A673 (cell line): ENCODE data around the gene TUBG2. TPM values are rescaled to one million over a fixed set of nuclear protein-coding genes. Genes with fewer than 3 reads are reported as not detected.
A peak's percentile ranks its signal among the peaks of the same experiment; 100 is the strongest.
"Not testable (repeated sequence)": the region's sequence is repeated elsewhere in the genome, so short reads cannot be mapped to it uniquely, and the experiment has no call there.

ENCODE experiments used
- BruUV-seq: library from RNA; stranded (reverse); fragments of 400-500 nt; replicated peaks from 2 replicates; lab custom pipeline; 2021; lab: Mats Ljungman, UMichigan
- CTCF ChIA-PET: fragments of 300-600 bp; sonication (Branson Sonifier 250); formaldehyde crosslinking; loops from one replicate; lab custom pipeline; 2022; ENCODE audit warnings: antibody characterized with exemption; lab: Charles Lee
- POLR2A ChIA-PET: fragments of 300-600 bp; sonication (Branson Sonifier 250); formaldehyde crosslinking; loops from one replicate; lab custom pipeline; 2022; ENCODE audit warnings: antibody characterized with exemption; ENCODE audit not compliant: low non-redundant PET; lab: Charles Lee
- DNase-seq: peaks from one replicate; pipeline ENCODE4 v3.0.0-alpha.2; 2015; ENCODE audit warnings: low spot score
- H3K27ac ChIP-seq: fragments of 200-600 bp; sonication (generic); 2 replicates; pipeline ENCODE4 v1.5.1; 2016; ENCODE audit warnings: mixed run types, low read depth, mild to moderate bottlenecking, mixed read lengths, antibody characterized with exemption, low read length; ENCODE audit not compliant: poor library complexity, severe bottlenecking
- H3K27me3 ChIP-seq: fragments of 200-600 bp; sonication (generic); replicated peaks from 2 replicates; pipeline ENCODE4 v1.6.1; 2017; ENCODE audit warnings: mixed run types, low read depth, mild to moderate bottlenecking, mixed read lengths, antibody characterized with exemption, low read length; ENCODE audit not compliant: insufficient read depth, poor library complexity
- H3K36me3 ChIP-seq: fragments of 200-600 bp; sonication (generic); 2 replicates; pipeline ENCODE4 v1.6.1; 2016; ENCODE audit warnings: mixed run types, mild to moderate bottlenecking, mixed read lengths, antibody characterized with exemption, low read length; ENCODE audit not compliant: insufficient read depth, poor library complexity, severe bottlenecking
- H3K4me1 ChIP-seq: fragments of 200-600 bp; sonication (generic); 2 replicates; pipeline ENCODE4 v1.6.1; 2017; ENCODE audit warnings: mixed run types, mild to moderate bottlenecking, mixed read lengths, antibody characterized with exemption, low read length; ENCODE audit not compliant: insufficient read depth, poor library complexity, severe bottlenecking
- H3K4me3 ChIP-seq: fragments of 200-600 bp; sonication (generic); 2 replicates; pipeline ENCODE4 v1.5.1; 2016; ENCODE audit warnings: low read depth, mixed run types, mild to moderate bottlenecking, mixed read lengths, low read length; ENCODE audit not compliant: poor library complexity, severe bottlenecking
- H3K9me3 ChIP-seq: fragments of 200-600 bp; sonication (generic); 2 replicates; pipeline ENCODE4 v1.6.1; 2016; ENCODE audit warnings: mixed run types, low read depth, mild to moderate bottlenecking, mixed read lengths, antibody characterized with exemption, low read length; ENCODE audit not compliant: poor library complexity, severe bottlenecking
- EZH2 ChIP-seq: fragments of 200-600 bp; sonication (generic); IDR thresholded peaks from 2 replicates; pipeline ENCODE4 v1.6.1; 2017; ENCODE audit warnings: borderline replicate concordance, low read depth, mild to moderate bottlenecking, mixed read lengths, antibody characterized with exemption, low read length; ENCODE audit not compliant: poor library complexity, severe bottlenecking
- intact Hi-C: fragments of 100-400 bp; cut with micrococcal nuclease; formaldehyde crosslinking; loops from one replicate; pipeline ENCODE4 v1.10.0; 2022; ENCODE audit not compliant: unreplicated experiment
- total RNA-seq: library from RNA; stranded (reverse); gene quantifications from 2 replicates; pipeline ENCODE4 v1.2.3, GENCODE V29; 2021
- TF ChIP-seq, protein P1 (sequence below): fragments of 300-800, 200-600 bp; sonication (generic); conservative IDR thresholded peaks from 2 replicates; pipeline ENCODE4 v1.5.1; 2017; ENCODE audit warnings: low read depth, mild to moderate bottlenecking, antibody characterized with exemption, low read length, moderate library complexity, mixed read lengths

TUBG2 gene
- total RNA-seq, 1 experiment from 2014 or later, result 14.6 TPM

DNA sequence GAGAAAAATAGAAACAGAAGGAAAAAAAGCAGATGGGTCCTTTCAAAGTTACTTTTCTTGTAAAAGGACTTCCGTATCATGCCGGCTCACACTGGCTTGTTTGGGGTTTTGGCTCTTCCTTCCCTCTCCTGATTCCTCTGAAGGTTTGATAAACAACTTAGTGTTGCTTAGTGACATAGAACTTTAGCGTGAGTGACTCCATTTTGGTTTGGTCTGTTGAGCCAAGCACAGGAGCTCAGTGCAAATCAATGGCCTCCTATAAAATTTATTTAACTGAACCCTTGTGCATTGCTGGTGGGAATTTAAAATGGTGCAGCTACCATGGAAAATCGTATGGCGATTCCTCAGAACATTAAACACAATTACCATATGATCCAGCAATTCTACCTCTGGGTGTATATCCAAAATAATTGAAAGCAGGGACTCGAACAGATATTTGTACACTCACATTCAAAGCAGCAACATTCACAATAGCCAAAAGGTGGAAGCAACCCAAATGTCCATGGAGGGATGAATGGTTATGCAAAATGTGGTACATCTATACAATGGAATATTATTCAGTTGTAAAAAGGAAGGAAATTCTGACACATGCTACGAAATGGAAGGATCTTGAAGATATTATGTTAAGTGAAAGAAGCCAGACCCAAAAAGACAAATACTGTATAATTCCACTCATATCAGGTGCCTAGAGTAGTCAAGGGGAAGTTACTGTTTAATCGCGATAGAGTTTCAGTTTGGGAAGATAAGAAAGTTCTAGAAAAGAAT, 1.1 kb upstream of the TUBG2 start:
- no peaks in the 10 kb centered on the region for H3K36me3 ChIP-seq

DNA sequence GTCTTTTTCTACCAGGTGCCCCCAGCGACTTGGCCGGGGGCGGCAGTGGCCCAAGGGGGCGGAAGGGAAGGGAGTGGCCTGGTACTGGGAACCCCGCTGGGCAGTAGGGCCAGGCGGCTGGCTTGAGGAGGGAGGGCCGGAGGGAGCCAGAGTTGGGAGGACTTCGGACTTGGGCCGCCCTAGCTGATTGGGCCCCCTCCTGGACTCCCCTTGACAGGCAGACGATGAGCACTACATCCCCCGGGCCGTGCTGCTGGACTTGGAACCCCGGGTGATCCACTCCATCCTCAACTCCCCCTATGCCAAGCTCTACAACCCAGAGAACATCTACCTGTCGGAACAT, 819 bp downstream of the TUBG2 start:
- intact Hi-C loops, H3K27me3 ChIP-seq: not testable (repeated sequence)

More for the DNA sequence above, 1.1 kb upstream of the TUBG2 start:
- no TSS peak for BruUV-seq
- no peak overlapping the region for H3K4me3 ChIP-seq
- POLR2A ChIA-PET, result no interaction called here
- H3K4me1 ChIP-seq, result peaks cover 4% of the 10 kb centered on the region
- H3K27ac ChIP-seq, result no peak overlapping the region
- no peak for DNase-seq
- no peaks in the 10 kb centered on the region for H3K27me3 ChIP-seq
- TF ChIP-seq, protein P1, sequence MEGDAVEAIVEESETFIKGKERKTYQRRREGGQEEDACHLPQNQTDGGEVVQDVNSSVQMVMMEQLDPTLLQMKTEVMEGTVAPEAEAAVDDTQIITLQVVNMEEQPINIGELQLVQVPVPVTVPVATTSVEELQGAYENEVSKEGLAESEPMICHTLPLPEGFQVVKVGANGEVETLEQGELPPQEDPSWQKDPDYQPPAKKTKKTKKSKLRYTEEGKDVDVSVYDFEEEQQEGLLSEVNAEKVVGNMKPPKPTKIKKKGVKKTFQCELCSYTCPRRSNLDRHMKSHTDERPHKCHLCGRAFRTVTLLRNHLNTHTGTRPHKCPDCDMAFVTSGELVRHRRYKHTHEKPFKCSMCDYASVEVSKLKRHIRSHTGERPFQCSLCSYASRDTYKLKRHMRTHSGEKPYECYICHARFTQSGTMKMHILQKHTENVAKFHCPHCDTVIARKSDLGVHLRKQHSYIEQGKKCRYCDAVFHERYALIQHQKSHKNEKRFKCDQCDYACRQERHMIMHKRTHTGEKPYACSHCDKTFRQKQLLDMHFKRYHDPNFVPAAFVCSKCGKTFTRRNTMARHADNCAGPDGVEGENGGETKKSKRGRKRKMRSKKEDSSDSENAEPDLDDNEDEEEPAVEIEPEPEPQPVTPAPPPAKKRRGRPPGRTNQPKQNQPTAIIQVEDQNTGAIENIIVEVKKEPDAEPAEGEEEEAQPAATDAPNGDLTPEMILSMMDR, result no peak
- no peak for TF ChIP-seq EZH2
- no peaks in the 10 kb centered on the region for H3K9me3 ChIP-seq
- intact Hi-C loops, result no loop called here
- CTCF ChIA-PET, result interaction anchor here (1.1 kb wide), 1 partner anchor 80 kb away, joined by 3 read pairs; no protein-coding TSS in a partner anchor

DNA sequence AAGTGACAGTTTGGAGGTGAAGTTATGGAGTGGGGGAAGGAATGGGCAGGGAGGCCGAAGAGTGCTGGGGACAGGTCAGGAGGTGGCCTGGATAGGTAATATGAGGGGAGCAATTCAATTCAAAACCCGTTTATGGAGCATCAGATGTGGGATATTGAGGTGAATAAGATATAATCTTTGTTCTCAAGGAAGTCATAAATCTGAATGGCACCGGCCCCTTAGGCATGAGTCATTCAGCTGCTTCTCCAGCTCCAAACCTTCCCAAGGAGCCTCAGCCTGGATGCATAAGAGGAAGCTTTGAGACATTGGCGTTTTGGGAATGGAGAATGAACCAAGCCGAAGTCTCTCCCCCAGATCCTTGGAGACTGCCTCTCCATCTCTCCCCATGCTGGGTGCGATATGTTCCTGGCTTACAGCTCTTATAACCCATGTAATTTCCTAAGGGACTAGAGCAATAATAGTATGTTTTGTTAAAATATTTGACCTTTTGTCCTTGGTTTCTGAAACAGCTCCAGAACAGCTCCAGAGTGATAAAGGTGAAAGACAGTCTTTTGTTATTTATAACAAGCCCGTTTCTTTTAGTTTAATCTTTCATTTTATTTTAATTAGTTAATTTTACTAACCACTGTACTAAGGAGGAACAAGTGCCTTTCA, 1.7 kb downstream of the TUBG2 start:
- peaks cover 4% of the 10 kb centered on the region for H3K4me1 ChIP-seq
- no peaks in the 10 kb centered on the region for H3K27me3 ChIP-seq
- BruUV-seq, result TSS peak; percentile 57
- H3K36me3 ChIP-seq, result no peaks in the 10 kb centered on the region
- POLR2A ChIA-PET, result interaction anchor here (0.9 kb wide), 1 partner anchor 10 kb away, joined by 7 read pairs; no protein-coding TSS in a partner anchor
- no peaks in the 10 kb centered on the region for H3K9me3 ChIP-seq
- no peak overlapping the region for H3K27ac ChIP-seq
- intact Hi-C loops, result no loop called here
- H3K4me3 ChIP-seq, result no peak overlapping the region
- CTCF ChIA-PET, result no interaction called here
- peak; percentile 35 for DNase-seq
- no peak for TF ChIP-seq EZH2
- TF ChIP-seq, protein P1, result no peak

More for the DNA sequence above, 819 bp downstream of the TUBG2 start:
- H3K36me3 ChIP-seq, H3K27ac ChIP-seq, CTCF ChIA-PET, H3K4me1 ChIP-seq, H3K9me3 ChIP-seq, DNase-seq, POLR2A ChIA-PET, BruUV-seq: not testable (repeated sequence)
- peak overlapping the region; percentile 58 for H3K4me3 ChIP-seq
